MM.1S (cell line): ENCODE measurements around the gene OASL.

Experiments
- CTCF ChIP-seq: fragments of 300-600 bp; sonication (generic); IDR thresholded peaks from 2 replicates; pipeline ENCODE4 v1.5.1; 2016; ENCODE audit warnings: antibody characterized with exemption, low read length, mixed read lengths
- EZH2 ChIP-seq: fragments of 300-600 bp; sonication (generic); optimal IDR thresholded peaks from 2 replicates; pipeline ENCODE3; 2017; ENCODE audit warnings: low read depth, mild to moderate bottlenecking, antibody characterized with exemption, low read length, mixed read lengths
- EZH2phosphoT487 ChIP-seq: fragments of 300-600 bp; sonication (generic); IDR thresholded peaks from 2 replicates; pipeline ENCODE4 v1.6.1; 2018; ENCODE audit warnings: antibody characterized with exemption, low read length

GRCh38 chr12:120981407-120981941 is 57.6 kb downstream of the OASL start:
- no peak for TF ChIP-seq CTCF
- no peak for TF ChIP-seq EZH2phosphoT487
- TF ChIP-seq EZH2 = no peak
